Left colon (tissue), 2 donors: ENCODE results near the gene USP17L11. TPM values are rescaled to one million over a fixed set of nuclear protein-coding genes. Genes with fewer than 3 reads are reported as not detected.

Source experiments
- total RNA-seq, 2 donors: library from RNA; stranded (reverse); fragmentation: NEBNext Ultra II Directional; extraction: Animal tissue kit (Norgen Biotek cat#: 25700); gene quantifications; one replicate each; pipeline ENCODE4 v1.2.1, GENCODE V29; 2021
- donor health status: DM: no; HTN: no; CAD: no.
- donor health status: DM: yes; HTN: yes; CAD: no.

The USP17L11 gene
- total RNA-seq, 2 donors from 2014 or later = not detected

Other genes with a start within 250 kb of the USP17L11 start
- not detected for gene FAM90A26, start 45.0 kb upstream of the USP17L11 start, total RNA-seq
- gene USP17L10, start 4.7 kb upstream of the USP17L11 start, total RNA-seq = not detected
- not detected for gene USP17L12, start 4.7 kb downstream of the USP17L11 start, total RNA-seq
- not detected for gene USP17L13, start 9.5 kb downstream of the USP17L11 start, total RNA-seq
- not detected for gene USP17L15, start 19.0 kb downstream of the USP17L11 start, total RNA-seq
- gene USP17L17, start 28.5 kb downstream of the USP17L11 start, total RNA-seq = not detected
- not detected for gene USP17L18, start 33.2 kb downstream of the USP17L11 start, total RNA-seq
- gene USP17L19, start 38.0 kb downstream of the USP17L11 start, total RNA-seq = not detected
- not detected for gene USP17L20, start 42.7 kb downstream of the USP17L11 start, total RNA-seq
- not detected for gene USP17L21, start 47.5 kb downstream of the USP17L11 start, total RNA-seq
- gene USP17L22, start 52.2 kb downstream of the USP17L11 start, total RNA-seq = not detected
- gene USP17L24, start 109.8 kb downstream of the USP17L11 start, total RNA-seq = not detected
- not detected for gene USP17L25, start 114.5 kb downstream of the USP17L11 start, total RNA-seq
- not detected for gene USP17L26, start 119.3 kb downstream of the USP17L11 start, total RNA-seq
- not detected for gene USP17L5, start 124.0 kb downstream of the USP17L11 start, total RNA-seq
- not detected for gene USP17L27, start 128.7 kb downstream of the USP17L11 start, total RNA-seq
- not detected for gene USP17L28, start 133.5 kb downstream of the USP17L11 start, total RNA-seq
- not detected for gene USP17L29, start 138.2 kb downstream of the USP17L11 start, total RNA-seq
- not detected for gene USP17L30, start 147.7 kb downstream of the USP17L11 start, total RNA-seq
- not detected for gene DEFB131A, start 229.0 kb downstream of the USP17L11 start, total RNA-seq